ENCODE results near the gene LGMN. TPM values are rescaled to one million over a fixed set of nuclear protein-coding genes. Genes with fewer than 3 reads are reported as not detected.
A peak's percentile ranks its signal among the peaks of the same experiment; 100 is the strongest.

Gene LGMN
- total RNA-seq, 4 donors from 2014 or later: 226 to 405 (median 297) TPM

DNA sequence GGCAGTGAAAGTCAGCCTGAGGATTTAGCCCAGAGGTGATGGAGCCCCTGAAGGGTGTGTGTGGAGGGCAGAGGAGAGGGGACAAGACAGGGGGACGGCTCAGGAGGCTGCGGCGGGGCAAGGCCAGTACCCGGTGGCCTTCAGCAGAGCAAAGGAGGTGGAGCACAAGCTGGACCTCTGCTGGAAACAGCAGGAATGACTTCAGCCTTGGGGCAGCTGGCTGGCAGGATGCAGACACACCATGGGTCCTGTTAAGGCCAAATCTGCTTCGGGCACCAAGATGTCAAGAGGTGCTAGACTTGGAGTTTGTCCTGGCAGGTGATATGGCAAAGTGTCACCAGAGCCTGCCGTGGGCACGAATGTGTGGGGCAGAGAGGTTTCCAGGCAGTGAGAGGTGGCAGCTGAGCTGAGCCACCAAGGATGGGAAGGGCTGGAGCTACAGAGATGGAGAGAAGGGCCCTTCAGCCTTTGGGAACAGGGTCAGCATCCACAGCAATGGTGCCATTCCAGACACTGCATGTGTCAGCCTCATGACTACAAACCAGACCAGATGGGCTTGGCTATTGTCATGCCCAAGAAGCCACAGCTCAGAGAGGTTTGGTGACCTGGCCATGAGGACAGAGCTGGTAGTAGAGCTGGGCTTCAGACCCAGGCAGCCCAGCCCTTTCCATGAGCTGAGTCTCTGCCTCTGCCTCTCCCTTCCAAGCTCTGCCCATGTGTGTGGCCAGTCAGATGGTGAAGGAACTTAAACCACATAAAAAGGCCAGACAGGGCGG lies 91.9 kb downstream of the LGMN start:
- Histone ChIP-seq H3K27me3 (no peaks in the 10 kb centered on the region), H3K4me1 (peaks cover 0 to 4% of the 10 kb centered on the region in 2 donors), H3K36me3 (no peaks in the 10 kb centered on the region), H3K4me3 (replicated peaks in 1 of 3) (no peak overlapping the region), H3K27ac (no peak overlapping the region), H3K9me3 (no peaks in the 10 kb centered on the region)
- DNase-seq: no peak
- TF ChIP-seq, protein P1, sequence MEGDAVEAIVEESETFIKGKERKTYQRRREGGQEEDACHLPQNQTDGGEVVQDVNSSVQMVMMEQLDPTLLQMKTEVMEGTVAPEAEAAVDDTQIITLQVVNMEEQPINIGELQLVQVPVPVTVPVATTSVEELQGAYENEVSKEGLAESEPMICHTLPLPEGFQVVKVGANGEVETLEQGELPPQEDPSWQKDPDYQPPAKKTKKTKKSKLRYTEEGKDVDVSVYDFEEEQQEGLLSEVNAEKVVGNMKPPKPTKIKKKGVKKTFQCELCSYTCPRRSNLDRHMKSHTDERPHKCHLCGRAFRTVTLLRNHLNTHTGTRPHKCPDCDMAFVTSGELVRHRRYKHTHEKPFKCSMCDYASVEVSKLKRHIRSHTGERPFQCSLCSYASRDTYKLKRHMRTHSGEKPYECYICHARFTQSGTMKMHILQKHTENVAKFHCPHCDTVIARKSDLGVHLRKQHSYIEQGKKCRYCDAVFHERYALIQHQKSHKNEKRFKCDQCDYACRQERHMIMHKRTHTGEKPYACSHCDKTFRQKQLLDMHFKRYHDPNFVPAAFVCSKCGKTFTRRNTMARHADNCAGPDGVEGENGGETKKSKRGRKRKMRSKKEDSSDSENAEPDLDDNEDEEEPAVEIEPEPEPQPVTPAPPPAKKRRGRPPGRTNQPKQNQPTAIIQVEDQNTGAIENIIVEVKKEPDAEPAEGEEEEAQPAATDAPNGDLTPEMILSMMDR (IDR thresholded peaks at IDR 0.05): no peak
- TF ChIP-seq POLR2A (IDR thresholded peaks at IDR 0.05): no peak
- intact Hi-C loops (cut with DNase I): no loop called here
- 83 to 90% methylated on average over 7 to 8 of the region's 8 CpGs for WGBS, 2 donors

DNA sequence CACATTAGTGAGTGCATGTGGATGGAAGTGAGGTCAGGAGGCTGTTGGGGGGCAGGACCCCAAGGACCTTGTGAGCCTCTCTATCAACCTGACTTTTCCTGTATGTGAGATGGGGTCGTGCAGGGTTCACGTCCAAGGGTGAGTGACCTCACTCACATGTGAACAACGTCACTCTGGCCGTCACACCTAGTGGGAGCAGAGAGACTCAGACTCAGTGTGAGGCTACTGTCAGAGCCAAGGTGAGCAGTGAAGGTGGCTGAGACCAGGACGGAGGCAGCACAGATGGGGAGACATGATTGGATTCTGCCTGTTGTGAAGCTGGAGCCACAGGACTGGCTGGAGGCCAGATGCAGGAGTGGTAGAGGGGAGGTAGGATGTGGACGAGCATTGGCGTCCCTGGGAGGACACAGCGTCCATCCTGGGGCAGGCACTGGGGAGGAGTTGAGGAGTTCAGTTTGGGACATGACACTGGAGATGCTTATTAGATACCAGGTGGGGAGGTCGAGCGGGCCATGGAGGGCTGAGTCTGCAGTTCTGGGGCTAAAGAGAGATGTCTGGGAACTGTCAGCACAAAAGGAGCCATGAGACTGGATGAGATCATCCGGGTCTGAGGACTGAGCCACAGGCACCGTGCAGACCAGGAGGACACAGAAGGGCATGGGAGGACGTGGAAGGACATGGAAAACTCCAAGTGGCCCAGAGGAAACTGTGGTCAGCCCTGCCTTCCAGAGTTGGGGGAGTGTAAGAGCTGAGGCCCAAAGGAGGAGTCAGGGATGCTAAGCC lies 92.8 kb downstream of the LGMN start:
- intact Hi-C loops (cut with DNase I): no loop called here
- Histone ChIP-seq H3K4me3 (replicated peaks in 1 of 3) (no peak overlapping the region), H3K36me3 (no peaks in the 10 kb centered on the region), H3K4me1 (peaks cover 1 to 9% of the 10 kb centered on the region in 2 donors), H3K27me3 (no peaks in the 10 kb centered on the region), H3K9me3 (no peaks in the 10 kb centered on the region), H3K27ac (peak overlapping the region in 1 of 3 donors; percentile 10)
- TF ChIP-seq POLR2A (IDR thresholded peaks at IDR 0.05): no peak
- TF ChIP-seq, protein P1 (IDR thresholded peaks at IDR 0.05): no peak
- no peak for DNase-seq
- 73 to 82% methylated on average over 13 of the region's 13 CpGs for WGBS, 2 donors

DNA sequence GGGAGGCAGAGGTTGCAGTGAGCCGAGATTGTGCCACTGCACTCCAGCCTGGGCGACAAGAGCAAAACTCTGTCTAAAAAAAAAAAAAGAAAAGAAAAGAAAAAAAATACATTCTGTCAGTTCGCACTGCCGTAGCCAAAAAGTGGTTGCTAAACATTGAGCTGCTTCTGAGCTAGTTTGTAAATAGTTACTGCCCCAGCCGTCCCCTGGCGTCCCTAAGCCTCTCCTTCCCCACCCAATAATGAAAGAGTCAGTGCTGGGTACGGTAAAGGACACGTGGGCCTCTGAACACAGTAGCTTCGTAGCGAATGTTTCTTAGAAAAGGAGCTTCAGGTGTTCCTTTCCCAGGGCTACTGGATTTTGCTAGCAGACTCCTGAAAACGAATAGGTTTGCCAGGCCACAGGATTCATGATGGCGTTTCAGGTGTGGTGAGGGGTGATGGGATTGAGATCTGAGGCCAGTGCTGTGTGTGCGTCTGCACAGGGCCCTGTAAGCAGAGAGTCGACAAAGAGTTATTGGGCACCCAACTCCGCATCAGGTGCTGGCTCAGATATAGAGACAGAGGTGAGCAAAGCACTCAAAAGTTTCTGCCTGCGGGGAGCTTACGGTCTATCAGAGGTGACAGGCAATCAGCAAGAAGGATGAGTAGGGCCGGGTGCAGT lies 94.1 kb downstream of the LGMN start:
- TF ChIP-seq, protein P1 (IDR thresholded peaks at IDR 0.05): no peak
- TF ChIP-seq POLR2A (IDR thresholded peaks at IDR 0.05): no peak
- no peaks in the 10 kb centered on the region for H3K27me3 ChIP-seq
- H3K36me3 ChIP-seq: no peaks in the 10 kb centered on the region
- 91 to 92% methylated on average over 18 of the region's 18 CpGs for WGBS, 2 donors
- DNase-seq: no peak
- H3K9me3 ChIP-seq: no peaks in the 10 kb centered on the region
- H3K4me3 ChIP-seq (replicated peaks in 1 of 3): no peak overlapping the region
- peaks cover 8 to 14% of the 10 kb centered on the region in 2 donors for H3K4me1 ChIP-seq
- no peak overlapping the region for H3K27ac ChIP-seq
- intact Hi-C loops (cut with DNase I): no loop called here

Other genes with a start within 250 kb of the LGMN start
- 1 to 10 TPM; 4.7 to 7.9 (median 6.6) TPM for gene RIN3, start 234.8 kb downstream of the LGMN start, total RNA-seq
- gene GOLGA5, start 45.7 kb upstream of the LGMN start, total RNA-seq: 10 to 100 TPM; 54.5 to 58.2 (median 57.6) TPM
- 1 to 10 TPM in 2 of 4 donors, under 1 TPM in 2; 0.54 to 9.6 (median 1.5) TPM for gene CHGA, start 174.5 kb upstream of the LGMN start, total RNA-seq